PC-9 (cell line): Measurements from ENCODE around the gene DPEP1. TPM values are rescaled to one million over a fixed set of nuclear protein-coding genes. Genes with fewer than 3 reads are reported as not detected.

Experiments used
- BruUV-seq: library from RNA; stranded (reverse); fragments of 400-500 nt; replicated peaks from 2 replicates; lab custom pipeline; 2021; lab: Mats Ljungman, UMichigan
- CTCF ChIA-PET: fragments of 300-600 bp; sonication (Branson Sonifier 250); formaldehyde crosslinking; loops from one replicate; lab custom pipeline; 2022; ENCODE audit warnings: antibody characterized with exemption; lab: Charles Lee
- POLR2A ChIA-PET: fragments of 300-600 bp; sonication (Branson Sonifier 250); formaldehyde crosslinking; loops from one replicate; lab custom pipeline; 2022; ENCODE audit warnings: antibody characterized with exemption; ENCODE audit not compliant: unreplicated experiment; lab: Charles Lee
- DNase-seq, 2 experiments: peaks; one replicate each; pipeline versions ENCODE4 v3.0.0 to v3.0.0-alpha.2; 2015 to 2022; ENCODE audit warnings: mixed read lengths in 1 of 2
- H2AFZ ChIP-seq: fragments of 200-600 bp; sonication (generic); 2 replicates; pipeline ENCODE4 v1.8.1; 2017; ENCODE audit warnings: antibody characterized with exemption
- H3F3A ChIP-seq: fragments of 200-600 bp; sonication (generic); 2 replicates; pipeline ENCODE4 v1.8.1; 2017; ENCODE audit warnings: antibody characterized with exemption, mild to moderate bottlenecking, low read depth; ENCODE audit not compliant: insufficient read depth
- H3K27ac ChIP-seq: fragments of 200-600 bp; sonication (generic); 2 replicates; pipeline ENCODE4 v1.6.1; 2016; ENCODE audit warnings: mixed run types
- H3K27me3 ChIP-seq: fragments of 200-600 bp; sonication (generic); 2 replicates; pipeline ENCODE4 v1.6.1; 2016; ENCODE audit warnings: low read depth, mixed run types; ENCODE audit not compliant: insufficient read depth
- H3K36me3 ChIP-seq: fragments of 200-600 bp; sonication (generic); 2 replicates; pipeline ENCODE4 v1.6.1; 2016; ENCODE audit warnings: low read depth, mixed run types
- H3K4me1 ChIP-seq: fragments of 200-600 bp; sonication (generic); replicated peaks from 2 replicates; pipeline ENCODE4 v1.6.1; 2016; ENCODE audit warnings: mixed run types; ENCODE audit not compliant: insufficient read depth
- H3K4me2 ChIP-seq: fragments of 200-600 bp; sonication (generic); 2 replicates; pipeline ENCODE4 v1.6.1; 2017; ENCODE audit warnings: mixed run types
- H3K4me3 ChIP-seq: fragments of 200-600 bp; sonication (generic); 2 replicates; pipeline ENCODE4 v1.6.1; 2016; ENCODE audit warnings: mixed run types
- H3K79me2 ChIP-seq: fragments of 200-600 bp; sonication (generic); 2 replicates; pipeline ENCODE4 v1.6.1; 2017; ENCODE audit warnings: low read depth, mixed run types
- H3K9me2 ChIP-seq: fragments of 200-600 bp; sonication (generic); 2 replicates; pipeline ENCODE4 v1.8.1; 2017; ENCODE audit warnings: mild to moderate bottlenecking; ENCODE audit not compliant: insufficient read depth
- H3K9me3 ChIP-seq: fragments of 200-600 bp; sonication (generic); 2 replicates; pipeline ENCODE4 v1.8.1; 2016; ENCODE audit warnings: low read depth; ENCODE audit not compliant: insufficient read depth
- H4K20me1 ChIP-seq: fragments of 200-600 bp; sonication (generic); 2 replicates; pipeline ENCODE4 v1.8.1; 2017; ENCODE audit not compliant: insufficient read depth
- EZH2 ChIP-seq: fragments of 200-600 bp; sonication (generic); IDR thresholded peaks from 2 replicates; pipeline ENCODE4 v1.8.0; 2017; ENCODE audit warnings: antibody characterized with exemption, low read depth
- intact Hi-C: fragments of 100-400 bp; cut with micrococcal nuclease; formaldehyde crosslinking; loops from one replicate; pipeline ENCODE4 v1.10.0; 2022; ENCODE audit not compliant: unreplicated experiment
- total RNA-seq: library from RNA; stranded (reverse); gene quantifications from 2 replicates; pipeline ENCODE4 v1.2.3, GENCODE V29; 2021
- TF ChIP-seq, protein P1 (sequence below): fragments of 200-600 bp; sonication (generic); conservative IDR thresholded peaks from 2 replicates; pipeline ENCODE4 v1.6.1; 2017; ENCODE audit warnings: mixed run types, antibody characterized with exemption, mild to moderate bottlenecking, moderate library complexity

DPEP1 gene
- total RNA-seq, 1 experiment from 2014 or later: not detected

DNA sequence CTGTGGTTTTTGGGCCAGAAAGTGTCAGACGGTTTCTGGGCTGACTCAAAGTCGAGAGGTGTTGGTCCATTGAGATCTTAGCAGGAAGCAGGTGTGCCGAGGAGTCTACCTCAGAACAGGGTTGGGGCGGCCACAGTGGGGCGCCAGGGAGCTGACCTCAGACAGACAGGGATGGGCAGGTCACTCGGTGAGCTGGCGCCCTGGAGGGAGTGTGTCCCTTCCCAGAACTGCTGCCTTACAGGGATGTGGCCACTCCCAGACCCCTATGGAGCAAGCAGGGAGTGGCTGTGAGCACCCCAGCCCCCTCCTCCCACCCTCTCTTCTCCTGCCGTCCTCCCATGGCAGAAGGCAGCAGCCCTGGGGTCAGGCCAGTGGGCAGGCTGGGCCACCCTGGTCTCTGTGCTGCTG is 14.0 kb upstream of the DPEP1 start:
- Histone ChIP-seq H3K4me3 (no peak overlapping the region), H3K4me1 (peaks cover 16% of the 10 kb centered on the region; the same call in 1 of the 2 replicates), H3F3A (peaks cover 30% of the 10 kb centered on the region; the same call in 1 of the 2 replicates), H3K79me2 (no peaks in the 10 kb centered on the region), H3K9me2 (no peaks in the 10 kb centered on the region), H2AFZ (no peak overlapping the region), H3K36me3 (no peaks in the 10 kb centered on the region), H3K4me2 (no peak overlapping the region), H3K27ac (no peak overlapping the region), H3K27me3 (no peaks in the 10 kb centered on the region), H3K9me3 (no peaks in the 10 kb centered on the region), H4K20me1 (no peaks in the 10 kb centered on the region)
- DNase-seq: peak; percentile 62 to 80
- TF ChIP-seq, protein P1, sequence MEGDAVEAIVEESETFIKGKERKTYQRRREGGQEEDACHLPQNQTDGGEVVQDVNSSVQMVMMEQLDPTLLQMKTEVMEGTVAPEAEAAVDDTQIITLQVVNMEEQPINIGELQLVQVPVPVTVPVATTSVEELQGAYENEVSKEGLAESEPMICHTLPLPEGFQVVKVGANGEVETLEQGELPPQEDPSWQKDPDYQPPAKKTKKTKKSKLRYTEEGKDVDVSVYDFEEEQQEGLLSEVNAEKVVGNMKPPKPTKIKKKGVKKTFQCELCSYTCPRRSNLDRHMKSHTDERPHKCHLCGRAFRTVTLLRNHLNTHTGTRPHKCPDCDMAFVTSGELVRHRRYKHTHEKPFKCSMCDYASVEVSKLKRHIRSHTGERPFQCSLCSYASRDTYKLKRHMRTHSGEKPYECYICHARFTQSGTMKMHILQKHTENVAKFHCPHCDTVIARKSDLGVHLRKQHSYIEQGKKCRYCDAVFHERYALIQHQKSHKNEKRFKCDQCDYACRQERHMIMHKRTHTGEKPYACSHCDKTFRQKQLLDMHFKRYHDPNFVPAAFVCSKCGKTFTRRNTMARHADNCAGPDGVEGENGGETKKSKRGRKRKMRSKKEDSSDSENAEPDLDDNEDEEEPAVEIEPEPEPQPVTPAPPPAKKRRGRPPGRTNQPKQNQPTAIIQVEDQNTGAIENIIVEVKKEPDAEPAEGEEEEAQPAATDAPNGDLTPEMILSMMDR: peak; percentile 64
- TF ChIP-seq EZH2: no peak
- no TSS peak for BruUV-seq
- intact Hi-C loops: no loop called here
- ChIA-PET POLR2A (interaction anchor here (0.5 to 1.1 kb wide), 3 partner anchors 34 to 94 kb away, joined by 3 to 6 read pairs (median 6); no protein-coding TSS in a partner anchor), CTCF (interaction anchor here (0.6 to 0.7 kb wide), 3 partner anchors 18 to 137 kb away, joined by 3 to 4 read pairs (median 4); no protein-coding TSS in a partner anchor)

DNA sequence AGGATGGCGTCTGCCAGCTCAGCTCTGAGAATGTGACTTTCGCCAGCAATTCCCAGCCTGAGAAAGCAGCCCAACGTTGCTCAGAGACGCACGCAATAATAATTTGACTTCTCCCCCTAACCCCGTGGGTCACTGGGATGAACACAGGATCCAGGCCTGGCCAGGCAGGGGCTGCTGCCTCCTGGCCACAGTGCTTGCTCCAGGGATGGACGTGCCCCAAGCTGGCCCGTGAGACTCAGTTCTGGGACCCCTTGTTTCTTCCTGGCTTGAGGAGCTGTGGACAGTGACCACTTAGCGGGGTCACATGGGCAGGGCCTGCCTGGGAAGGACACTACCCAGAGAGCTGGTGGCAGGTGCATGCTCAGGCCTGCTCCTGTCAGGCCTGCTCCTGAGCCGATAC is 13.5 kb upstream of the DPEP1 start:
- ChIA-PET POLR2A (interaction anchor here (0.5 to 1.1 kb wide), 3 partner anchors 33 to 93 kb away, joined by 3 to 6 read pairs (median 6); no protein-coding TSS in a partner anchor), CTCF (interaction anchor here (0.6 to 0.7 kb wide), 4 partner anchors 18 to 137 kb away, joined by 3 to 4 read pairs (median 4); no protein-coding TSS in a partner anchor)
- Histone ChIP-seq H3K4me3 (no peak overlapping the region), H3K27ac (no peak overlapping the region), H3K4me1 (peaks cover 16% of the 10 kb centered on the region; the same call in 1 of the 2 replicates), H3K9me3 (no peaks in the 10 kb centered on the region), H3K4me2 (no peak overlapping the region), H4K20me1 (no peaks in the 10 kb centered on the region), H3K79me2 (no peaks in the 10 kb centered on the region), H3F3A (peaks cover 30% of the 10 kb centered on the region; the same call in 1 of the 2 replicates), H3K9me2 (no peaks in the 10 kb centered on the region), H2AFZ (no peak overlapping the region), H3K27me3 (no peaks in the 10 kb centered on the region), H3K36me3 (no peaks in the 10 kb centered on the region)
- DNase-seq: no peak
- TF ChIP-seq EZH2: no peak
- TF ChIP-seq, protein P1: no peak
- no TSS peak for BruUV-seq
- intact Hi-C loops: no loop called here

DNA sequence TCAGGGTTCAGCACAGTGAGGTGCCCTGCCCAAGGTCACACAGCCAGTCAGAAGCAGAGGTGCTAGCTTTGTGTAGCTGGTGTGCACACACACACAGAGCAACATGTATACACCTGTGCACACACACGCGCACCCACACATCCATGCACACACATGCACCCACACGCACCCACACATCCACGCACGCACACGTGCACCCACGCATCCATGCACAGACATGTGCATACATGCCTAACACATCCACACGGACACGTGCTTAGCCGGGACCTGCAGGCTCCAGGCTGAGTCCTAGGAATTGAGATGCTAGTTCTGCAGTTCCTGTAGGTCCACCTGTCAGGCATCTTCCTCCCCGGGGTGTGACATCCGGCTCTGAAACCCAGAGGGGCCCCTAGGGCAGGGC is 13.0 kb upstream of the DPEP1 start:
- H3K4me2 ChIP-seq: no peak overlapping the region
- no peaks in the 10 kb centered on the region for H4K20me1 ChIP-seq
- intact Hi-C loops: no loop called here
- ChIA-PET CTCF (interaction anchor here (0.5 to 0.6 kb wide), 2 partner anchors 57 to 68 kb away, joined by 4 to 12 read pairs; partner anchors contain the start of genes CHMP1A and SPATA33), POLR2A (interaction anchor here (1.1 kb wide), 1 partner anchor 33 kb away, joined by 3 read pairs; no protein-coding TSS in a partner anchor)
- peaks cover 30% of the 10 kb centered on the region; the same call in 1 of the 2 replicates for H3F3A ChIP-seq
- H3K79me2 ChIP-seq: no peaks in the 10 kb centered on the region
- H3K36me3 ChIP-seq: no peaks in the 10 kb centered on the region
- no peaks in the 10 kb centered on the region for H3K9me2 ChIP-seq
- H2AFZ ChIP-seq: no peak overlapping the region
- no peak for TF ChIP-seq EZH2
- TF ChIP-seq, protein P1: no peak
- peaks cover 16% of the 10 kb centered on the region; the same call in 1 of the 2 replicates for H3K4me1 ChIP-seq
- no peaks in the 10 kb centered on the region for H3K9me3 ChIP-seq
- no peaks in the 10 kb centered on the region for H3K27me3 ChIP-seq
- H3K4me3 ChIP-seq: no peak overlapping the region
- BruUV-seq: no TSS peak
- no peak for DNase-seq
- no peak overlapping the region for H3K27ac ChIP-seq
